GM18505 (cell line): ENCODE measurements around the gene SMYD4.
A peak's percentile ranks its signal among the peaks of the same experiment; 100 is the strongest.
"Not testable (repeated sequence)": the region's sequence is repeated elsewhere in the genome, so short reads cannot be mapped to it uniquely, and the experiment has no call there.

Experiments
- ATAC-seq: cut with Tn5 transposase; IDR thresholded peaks from one replicate; pipeline ENCODE4 v1.9.1; 2021; ENCODE audit not compliant: unreplicated experiment
- POLR2A ChIP-seq: IDR thresholded peaks from 4 replicates; pipeline ENCODE4 v1.6.1; 2011; ENCODE audit warnings: borderline replicate concordance; ENCODE audit not compliant: insufficient read depth, insufficient read length; ENCODE audit errors: extremely low read depth

Gene SMYD4

DNA sequence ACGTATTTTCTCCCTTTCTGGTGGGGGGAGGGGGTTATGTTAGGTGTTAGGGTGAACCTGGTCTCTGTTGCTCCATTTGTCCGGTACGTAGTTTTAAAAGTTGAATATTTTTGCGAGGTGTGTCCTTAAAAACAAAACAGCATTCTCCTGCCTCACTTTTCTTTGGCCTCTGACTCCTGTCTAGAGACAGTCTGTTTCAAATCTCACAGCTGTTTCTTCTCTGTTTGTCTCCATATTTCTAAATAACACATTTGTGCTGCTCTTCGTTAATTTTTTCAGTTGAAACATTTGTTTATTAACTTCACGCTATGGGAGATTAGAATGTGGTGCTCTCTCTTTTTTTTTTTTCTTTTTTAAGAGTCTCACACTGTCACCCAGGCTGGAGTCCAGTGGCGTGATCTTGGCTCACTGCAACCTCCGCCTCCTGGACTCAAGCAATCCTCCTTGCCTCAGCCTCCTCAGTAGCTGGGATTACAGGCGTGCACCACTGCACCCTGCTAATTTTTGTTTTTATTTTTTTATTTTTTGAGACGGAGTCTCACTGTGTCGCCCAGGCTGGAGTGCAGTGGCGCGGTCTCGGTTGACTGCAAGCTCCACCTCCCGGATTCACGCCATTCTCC, 31.8 kb upstream of the SMYD4 start:
- ATAC-seq, result no peak
- no peak for TF ChIP-seq POLR2A

DNA sequence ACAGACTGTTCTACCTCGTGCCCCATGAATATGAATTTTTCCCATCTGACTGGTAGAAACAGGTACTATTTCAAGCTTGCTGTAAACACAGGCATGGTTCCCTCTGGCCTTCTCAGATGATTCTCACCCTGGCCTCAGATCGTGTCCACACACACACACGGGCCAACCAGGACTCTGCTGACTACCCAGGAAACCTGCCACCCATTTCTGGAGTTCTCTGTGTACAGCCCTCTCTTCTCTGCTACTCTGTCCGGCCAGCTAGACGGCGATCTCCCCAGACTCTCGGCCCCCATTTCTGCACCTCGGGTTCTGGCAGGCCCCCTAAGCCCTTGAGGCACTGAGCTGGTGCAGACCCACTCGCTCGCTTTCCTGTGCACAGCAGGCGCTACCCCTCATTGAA, 31.3 kb upstream of the SMYD4 start:
- no peak for TF ChIP-seq POLR2A
- ATAC-seq, result no peak

DNA sequence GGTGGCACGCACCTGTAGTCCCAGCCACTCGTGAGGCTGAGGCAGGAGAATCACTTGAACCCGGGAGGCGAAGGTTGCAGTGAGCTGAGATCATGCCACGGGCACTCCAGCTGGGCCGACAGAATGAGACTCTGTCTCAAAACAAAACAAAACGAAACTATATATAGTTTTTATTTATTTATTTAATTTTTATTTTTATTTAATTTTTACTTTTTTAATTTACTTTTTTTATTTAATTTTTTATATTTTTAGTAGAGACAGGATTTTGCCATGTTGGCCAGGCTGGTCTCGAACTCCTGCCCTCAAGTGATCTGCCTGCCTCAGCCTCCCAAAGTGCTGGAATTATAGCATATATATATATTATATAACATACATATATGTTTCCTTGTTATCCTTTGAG, 26.8 kb upstream of the SMYD4 start:
- ATAC-seq, result not testable (repeated sequence)

DNA sequence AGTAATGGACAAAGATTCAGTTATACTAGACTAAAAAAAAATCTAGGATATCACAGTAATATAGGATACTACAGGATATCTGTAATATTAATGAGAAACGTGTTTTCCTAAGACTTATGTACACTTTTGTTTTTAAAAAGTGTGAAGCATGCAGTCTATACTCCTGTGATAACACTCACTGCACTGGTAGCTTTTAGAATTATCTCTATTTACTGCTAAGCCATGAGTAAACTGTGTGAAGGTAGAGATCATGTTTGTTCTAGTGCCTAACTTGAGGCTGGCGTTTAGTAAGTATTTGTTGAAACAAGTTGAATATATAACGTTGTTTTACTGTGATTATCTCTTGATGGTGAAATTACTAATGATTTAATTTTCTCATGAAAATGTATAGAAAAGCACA, 24.0 kb upstream of the SMYD4 start:
- TF ChIP-seq POLR2A, result no peak
- ATAC-seq, result no peak

DNA sequence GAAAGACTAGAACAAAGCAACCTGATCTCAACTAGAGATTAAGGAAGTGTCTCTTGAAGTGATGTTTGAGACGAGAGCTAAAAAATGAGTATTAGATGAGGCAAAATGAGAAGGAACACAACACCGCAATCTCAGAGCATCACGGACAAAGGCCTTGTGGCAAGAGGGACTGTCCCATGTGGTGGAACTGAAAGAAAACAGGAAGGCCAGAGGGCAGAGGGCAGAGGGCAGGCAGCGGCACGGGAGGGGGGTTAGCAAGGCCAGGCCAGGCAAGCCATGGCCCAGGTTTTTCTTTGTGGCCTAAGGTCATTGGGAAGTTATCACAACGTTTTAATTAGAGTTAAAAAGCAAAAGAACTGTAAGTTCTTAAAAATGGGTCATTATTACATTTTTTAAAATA, 22.6 kb upstream of the SMYD4 start:
- no peak for TF ChIP-seq POLR2A
- ATAC-seq, result no peak

DNA sequence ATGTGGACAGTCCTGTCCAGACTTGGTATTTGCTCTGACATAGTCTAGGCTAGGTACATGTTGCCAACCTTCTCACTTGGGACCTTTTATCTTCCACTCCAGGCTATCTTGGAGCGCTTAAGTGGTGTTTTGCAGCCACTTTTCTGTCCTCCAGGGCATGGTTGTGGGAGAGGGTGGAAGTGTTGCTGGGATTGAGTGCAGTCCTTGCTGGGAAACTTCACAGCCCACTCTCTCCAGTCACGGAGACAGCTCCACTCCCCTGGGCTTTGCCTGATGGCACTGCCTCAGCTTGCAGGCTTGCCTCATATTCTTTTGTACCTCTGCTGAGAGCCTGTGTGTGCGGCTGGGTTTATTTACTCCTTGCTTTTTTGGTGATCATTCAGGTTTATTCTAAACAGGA, 17.5 kb upstream of the SMYD4 start:
- TF ChIP-seq POLR2A, result no peak
- no peak for ATAC-seq

DNA sequence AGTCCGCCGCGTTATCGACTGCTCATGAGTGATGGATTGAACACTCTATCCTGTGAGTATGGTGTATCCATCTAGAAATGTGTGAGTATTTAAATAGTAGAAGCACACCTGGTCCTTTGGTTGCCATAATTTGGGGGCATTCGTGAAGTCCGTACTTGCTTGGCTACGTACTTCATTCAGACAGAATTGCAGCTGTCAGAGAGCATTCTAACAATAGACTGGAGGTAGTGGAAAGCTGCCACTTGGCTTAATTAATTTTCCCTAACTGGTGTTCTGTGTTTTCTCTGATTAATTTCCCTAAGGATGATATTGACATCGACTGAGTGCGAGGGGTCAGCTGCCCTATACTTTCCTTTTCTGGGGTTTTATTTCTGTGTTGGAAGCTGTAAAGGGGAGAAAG, 14.2 kb upstream of the SMYD4 start:
- TF ChIP-seq POLR2A, result no peak
- no peak for ATAC-seq

DNA sequence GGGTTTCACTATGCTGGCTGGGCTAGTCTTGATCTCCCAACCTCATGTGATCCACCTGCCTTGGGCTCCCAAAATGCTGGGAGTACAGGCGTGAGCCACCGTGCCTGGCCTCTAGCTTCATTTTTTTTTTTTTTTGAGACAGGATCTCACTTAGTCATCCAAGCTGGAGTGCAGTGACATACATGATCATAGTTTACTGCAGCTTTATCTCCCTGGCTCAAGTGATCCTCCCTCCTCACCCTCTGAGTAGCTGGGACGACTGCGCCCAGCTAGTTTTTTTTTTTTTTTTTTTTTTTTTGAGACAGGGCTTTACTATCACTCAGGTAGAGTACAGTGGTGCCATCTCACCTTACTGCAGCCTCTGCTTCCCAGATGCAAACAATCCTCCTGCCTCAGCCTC, 9.8 kb upstream of the SMYD4 start:
- TF ChIP-seq POLR2A, result no peak
- no peak for ATAC-seq

DNA sequence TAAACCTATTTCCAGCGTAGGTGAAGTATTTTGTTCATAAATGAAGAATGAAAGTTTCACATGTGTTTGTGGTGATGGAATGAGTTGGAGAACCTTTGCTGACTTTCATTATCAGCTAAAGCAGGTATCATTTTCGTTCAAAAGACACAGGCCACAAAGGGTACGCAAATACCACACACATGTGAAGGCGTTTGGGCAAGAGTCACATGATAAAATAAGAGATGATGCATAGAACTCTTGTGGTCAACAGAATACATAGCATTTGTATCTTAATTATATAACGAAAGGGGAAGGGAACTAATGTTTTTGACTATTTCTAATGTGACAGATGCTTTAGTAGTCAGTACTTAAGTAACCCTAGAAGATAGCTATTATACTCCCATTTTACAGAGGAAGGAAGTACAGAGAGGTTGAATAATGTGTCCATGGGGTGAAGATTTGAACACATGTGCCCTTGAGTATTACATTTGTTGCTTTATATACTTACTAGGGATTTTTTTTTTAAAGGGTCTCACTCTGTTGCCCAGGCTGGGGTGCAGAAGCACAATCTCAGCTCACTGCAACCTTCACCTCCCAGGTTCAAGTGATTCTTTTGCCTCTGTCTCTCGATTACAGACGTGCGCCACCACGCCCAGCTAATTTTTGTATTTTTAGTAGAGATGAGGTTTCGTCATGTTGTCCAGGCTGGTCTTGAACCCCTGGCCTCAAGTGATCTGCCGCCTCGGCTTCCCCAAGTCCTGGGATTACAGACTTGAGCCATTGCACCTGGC, 4.9 kb upstream of the SMYD4 start:
- TF ChIP-seq POLR2A, result no peak
- peak; percentile 47 for ATAC-seq

DNA sequence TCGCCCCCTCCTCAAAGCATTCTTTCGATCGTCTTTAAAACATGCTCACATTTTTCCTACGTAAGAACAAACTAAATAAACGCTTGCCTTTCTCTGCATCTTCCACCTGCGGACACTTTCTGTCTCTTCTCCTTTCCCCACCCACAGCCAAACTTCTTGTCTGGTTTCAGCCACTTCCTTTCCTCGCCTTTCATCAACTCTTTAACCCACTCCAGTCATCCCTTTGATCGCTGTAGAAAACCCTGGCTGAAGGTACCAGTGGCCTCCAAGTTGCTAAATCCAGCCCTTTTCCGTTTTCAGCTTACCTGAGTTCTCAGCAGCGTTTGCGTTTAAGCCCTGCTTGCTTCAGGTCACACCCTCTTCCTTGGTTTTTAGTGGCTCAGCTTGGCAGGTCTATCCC, 586 bp upstream of the SMYD4 start:
- ATAC-seq, result no peak
- TF ChIP-seq POLR2A, result no peak

DNA sequence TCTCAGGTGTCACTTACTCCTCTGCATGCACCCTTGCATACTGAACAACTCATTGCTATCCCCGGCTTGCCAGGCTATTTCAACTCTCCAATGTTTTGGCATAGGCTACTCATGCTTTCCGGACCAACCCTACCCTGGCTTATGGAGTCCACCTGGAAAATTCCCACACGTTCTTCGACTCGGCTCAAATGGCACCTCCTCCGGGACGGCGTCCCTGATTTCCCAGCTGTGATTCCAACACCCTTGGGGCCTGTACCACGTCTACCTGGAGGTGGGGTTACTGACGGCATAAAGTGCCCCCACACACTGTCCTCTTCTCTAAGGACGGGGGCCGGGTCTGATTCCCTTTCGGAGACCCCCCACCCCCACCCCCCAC, 498 bp downstream of the SMYD4 start:
- ATAC-seq, result no peak
- TF ChIP-seq POLR2A, result no peak

DNA sequence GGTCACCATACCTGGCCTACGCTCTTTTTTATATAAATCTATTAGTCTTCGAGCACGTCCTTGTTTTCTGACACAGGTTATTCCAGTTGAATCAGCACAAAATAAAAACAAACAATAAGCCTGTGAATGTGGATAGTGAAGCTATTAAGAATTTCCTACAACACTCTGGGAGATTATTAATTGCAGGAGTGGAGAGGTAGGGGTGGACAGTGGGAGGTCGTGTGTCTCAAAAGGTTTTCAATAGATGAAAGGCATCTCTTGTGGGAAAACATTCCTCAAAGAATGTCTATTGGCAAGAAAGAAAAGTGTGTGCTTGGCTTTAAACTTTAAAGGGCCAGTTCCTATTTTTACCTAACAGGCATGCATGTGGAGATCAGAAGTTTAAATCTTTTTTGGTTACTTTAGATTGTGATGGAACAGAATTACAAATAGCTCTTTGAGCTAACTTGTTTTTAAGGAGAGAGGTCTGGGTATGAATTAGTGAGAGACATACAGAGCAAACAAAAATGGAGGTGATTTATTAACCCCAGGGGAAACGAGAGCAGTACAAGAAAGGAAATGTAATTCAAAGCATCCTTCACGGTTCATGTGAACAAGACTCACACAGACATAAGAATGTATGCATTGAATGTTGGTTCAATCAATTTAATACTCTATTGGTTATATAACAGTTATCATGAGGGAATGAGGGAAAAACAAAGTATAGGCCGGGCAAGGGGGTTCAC, 9.0 kb downstream of the SMYD4 start:
- no peak for TF ChIP-seq POLR2A

DNA sequence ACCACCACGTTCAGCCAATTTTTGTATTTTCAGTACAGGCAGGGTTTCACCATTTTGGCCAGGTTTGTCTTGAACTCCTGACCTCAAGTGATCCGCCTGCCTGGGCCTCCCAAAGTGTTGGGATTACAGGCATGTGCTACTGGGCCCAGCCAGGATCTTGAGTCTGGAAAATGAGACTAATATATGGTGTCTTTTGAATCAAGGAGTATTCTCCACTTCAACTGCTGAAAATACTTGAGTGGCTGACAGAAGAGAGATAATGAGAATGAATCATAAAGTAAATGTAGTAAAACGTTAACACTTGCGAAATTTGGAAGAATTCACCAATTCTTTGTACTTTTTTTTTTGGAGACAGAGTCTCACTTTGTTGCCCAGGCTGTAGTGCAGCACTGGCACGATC, 16.6 kb downstream of the SMYD4 start:
- ATAC-seq, result no peak
- TF ChIP-seq POLR2A, result no peak

More for the DNA sequence above, 9.0 kb downstream of the SMYD4 start:
- no peak for ATAC-seq
